ENCODE measurements around the gene KDM4C. TPM values are rescaled to one million over a fixed set of nuclear protein-coding genes. Genes with fewer than 3 reads are reported as not detected.

The KDM4C gene
- total RNA-seq, 1 donor from 2014 or later, result 39.8 TPM

- Histone ChIP-seq H3K27me3 (ENCODE audit: low read depth) (no peaks in the 10 kb centered on the region), H3K9me3 (no peaks in the 10 kb centered on the region), H3K4me3 (no peak overlapping the region), H3K36me3 (peaks cover 19% of the 10 kb centered on the region), H3K4me1 (no peaks in the 10 kb centered on the region), H3K27ac (no peak overlapping the region)
- intact Hi-C loops (cut with DNase I), result no loop called here
- TF ChIP-seq CTCF (IDR thresholded peaks at IDR 0.05), result no peak
- DNase-seq (no peak), ATAC-seq (no peak)
These were observed 135.8 kb downstream of the KDM4C start for GRCh38 chr9:6893350-6894131.

- Histone ChIP-seq H3K9me3 (no peaks in the 10 kb centered on the region), H3K27me3 (ENCODE audit: low read depth) (no peaks in the 10 kb centered on the region), H3K36me3 (peaks cover 19% of the 10 kb centered on the region), H3K27ac (no peak overlapping the region), H3K4me3 (no peak overlapping the region), H3K4me1 (no peaks in the 10 kb centered on the region)
- DNase-seq, result no peak
- no peak for ATAC-seq
- TF ChIP-seq CTCF (IDR thresholded peaks at IDR 0.05), result no peak
- intact Hi-C loops (cut with DNase I), result no loop called here
These were observed 136.4 kb downstream of the KDM4C start for GRCh38 chr9:6894135-6894534.

GRCh38 chr9:6895754-6896153, 138.0 kb downstream of the KDM4C start:
- H3K27me3 ChIP-seq (ENCODE audit: low read depth), result no peaks in the 10 kb centered on the region
- intact Hi-C loops (cut with DNase I), result no loop called here
- ATAC-seq (no peak), DNase-seq (no peak)
- H3K36me3 ChIP-seq, result peaks cover 19% of the 10 kb centered on the region
- H3K4me1 ChIP-seq, result no peaks in the 10 kb centered on the region
- no peak for TF ChIP-seq CTCF (IDR thresholded peaks at IDR 0.05)
- H3K9me3 ChIP-seq, result no peaks in the 10 kb centered on the region
- no peak overlapping the region for H3K4me3 ChIP-seq
- no peak overlapping the region for H3K27ac ChIP-seq

GRCh38 chr9:6896562-6896961, 138.8 kb downstream of the KDM4C start:
- no peaks in the 10 kb centered on the region for H3K4me1 ChIP-seq
- no peak overlapping the region for H3K27ac ChIP-seq
- no peaks in the 10 kb centered on the region for H3K9me3 ChIP-seq
- no peak for DNase-seq
- intact Hi-C loops (cut with DNase I), result no loop called here
- no peaks in the 10 kb centered on the region for H3K27me3 ChIP-seq (ENCODE audit: low read depth)
- no peak for ATAC-seq
- no peak overlapping the region for H3K4me3 ChIP-seq
- H3K36me3 ChIP-seq, result peaks cover 19% of the 10 kb centered on the region
- no peak for TF ChIP-seq CTCF (IDR thresholded peaks at IDR 0.05)

- TF ChIP-seq CTCF (IDR thresholded peaks at IDR 0.05), result no peak
- intact Hi-C loops (cut with DNase I), result no loop called here
- no peak overlapping the region for H3K4me3 ChIP-seq
- H3K36me3 ChIP-seq, result peaks cover 19% of the 10 kb centered on the region
- no peak overlapping the region for H3K27ac ChIP-seq
- H3K27me3 ChIP-seq (ENCODE audit: low read depth), result no peaks in the 10 kb centered on the region
- H3K9me3 ChIP-seq, result no peaks in the 10 kb centered on the region
- DNase-seq, result no peak
- ATAC-seq, result no peak
- H3K4me1 ChIP-seq, result no peaks in the 10 kb centered on the region
These were observed 139.5 kb downstream of the KDM4C start for GRCh38 chr9:6897207-6897822.
